ENCODE measurements around the gene NEUROD2. TPM values are rescaled to one million over a fixed set of nuclear protein-coding genes. Genes with fewer than 3 reads are reported as not detected.

NEUROD2 gene
- total RNA-seq, 1 donor: not detected

GRCh38 chr17:39636587-39636926 is 28.8 kb upstream of the NEUROD2 start:
- no peak for DNase-seq (ENCODE audit: low read depth)
- H3K4me3 ChIP-seq (ENCODE audit: low read depth, low read length): peak overlapping the region; percentile 94
- no peak for TF ChIP-seq CTCF (IDR thresholded peaks at IDR 0.05; ENCODE audit: insufficient read depth, low read length)

GRCh38 chr17:39635614-39636176 is 28.0 kb upstream of the NEUROD2 start:
- no peak for DNase-seq (ENCODE audit: low read depth)
- TF ChIP-seq CTCF (IDR thresholded peaks at IDR 0.05; ENCODE audit: insufficient read depth, low read length): no peak
- H3K4me3 ChIP-seq (ENCODE audit: low read depth, low read length): no peak overlapping the region

- DNase-seq (ENCODE audit: low read depth): peak; percentile 67
- H3K4me3 ChIP-seq (ENCODE audit: low read depth, low read length): no peak overlapping the region
- peak; percentile 64 for TF ChIP-seq CTCF (IDR thresholded peaks at IDR 0.05; ENCODE audit: insufficient read depth, low read length)
Measured at GRCh38 chr17:39634384-39634871, 26.7 kb upstream of the NEUROD2 start.

- H3K4me3 ChIP-seq (ENCODE audit: low read depth, low read length): no peak overlapping the region
- DNase-seq (ENCODE audit: low read depth): no peak
- TF ChIP-seq CTCF (IDR thresholded peaks at IDR 0.05; ENCODE audit: insufficient read depth, low read length): no peak
Measured at GRCh38 chr17:39633570-39634183, 26.0 kb upstream of the NEUROD2 start.

GRCh38 chr17:39632153-39632941 is 24.6 kb upstream of the NEUROD2 start:
- H3K4me3 ChIP-seq (ENCODE audit: low read depth, low read length): no peak overlapping the region
- no peak for DNase-seq (ENCODE audit: low read depth)
- no peak for TF ChIP-seq CTCF (IDR thresholded peaks at IDR 0.05; ENCODE audit: insufficient read depth, low read length)

GRCh38 chr17:39631403-39631802 is 23.7 kb upstream of the NEUROD2 start:
- H3K4me3 ChIP-seq (ENCODE audit: low read depth, low read length): no peak overlapping the region
- no peak for DNase-seq (ENCODE audit: low read depth)
- no peak for TF ChIP-seq CTCF (IDR thresholded peaks at IDR 0.05; ENCODE audit: insufficient read depth, low read length)
